ENCODE results near the gene MLXIP.
"Not testable (repeated sequence)": the region's sequence is repeated elsewhere in the genome, so short reads cannot be mapped to it uniquely, and the experiment has no call there.

MLXIP gene

DNA sequence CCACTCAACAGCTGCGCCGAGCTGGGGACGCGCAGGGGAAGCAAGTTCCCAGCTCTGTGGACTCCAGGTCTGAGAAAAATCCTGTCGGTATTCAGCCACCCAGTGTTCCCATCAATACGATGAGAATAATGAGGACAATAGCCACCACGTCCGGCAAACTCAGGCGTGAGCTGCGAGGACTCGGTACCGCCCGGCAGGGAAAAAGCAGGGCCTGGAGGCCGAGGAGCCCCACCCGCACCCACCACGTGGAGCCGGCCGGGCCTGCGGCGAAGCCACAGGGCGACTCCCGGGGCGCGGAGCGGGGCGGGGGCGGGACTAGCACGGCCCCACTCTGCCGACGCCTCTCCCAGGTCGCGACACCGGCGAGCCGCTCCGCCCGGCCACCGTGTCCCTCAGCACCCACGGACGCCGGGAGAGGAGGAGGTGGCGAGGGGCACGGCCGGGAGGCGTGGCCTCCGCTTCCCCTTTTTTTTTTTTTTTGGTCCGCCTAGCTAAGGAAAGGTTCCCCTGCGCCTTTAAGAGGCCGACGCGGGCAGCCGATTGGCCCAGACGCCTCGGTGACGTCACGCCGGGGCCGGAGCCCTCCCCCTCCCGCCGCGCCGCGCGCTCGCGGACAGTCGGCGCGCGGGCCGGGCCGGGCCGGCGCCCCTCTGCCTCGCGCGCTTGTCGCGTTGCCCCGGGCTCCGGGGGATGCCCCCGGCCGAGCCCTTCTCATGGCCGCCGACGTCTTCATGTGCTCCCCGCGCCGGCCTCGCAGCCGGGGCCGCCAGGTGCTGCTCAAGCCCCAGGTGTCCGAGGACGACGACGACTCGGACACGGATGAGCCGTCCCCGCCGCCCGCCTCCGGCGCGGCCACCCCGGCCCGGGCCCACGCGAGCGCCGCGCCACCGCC, at the start of gene MLXIP:
Gene MLXIP (plus strand): TSS at position 616 of the 892 bp plus-strand sequence. CDS start 98 bp downstream, at position 714.
- FAIRE-seq: no peak

GRCh38 chr12:122028905-122029560, 49.5 kb upstream of the MLXIP start:
- no peak for FAIRE-seq

DNA sequence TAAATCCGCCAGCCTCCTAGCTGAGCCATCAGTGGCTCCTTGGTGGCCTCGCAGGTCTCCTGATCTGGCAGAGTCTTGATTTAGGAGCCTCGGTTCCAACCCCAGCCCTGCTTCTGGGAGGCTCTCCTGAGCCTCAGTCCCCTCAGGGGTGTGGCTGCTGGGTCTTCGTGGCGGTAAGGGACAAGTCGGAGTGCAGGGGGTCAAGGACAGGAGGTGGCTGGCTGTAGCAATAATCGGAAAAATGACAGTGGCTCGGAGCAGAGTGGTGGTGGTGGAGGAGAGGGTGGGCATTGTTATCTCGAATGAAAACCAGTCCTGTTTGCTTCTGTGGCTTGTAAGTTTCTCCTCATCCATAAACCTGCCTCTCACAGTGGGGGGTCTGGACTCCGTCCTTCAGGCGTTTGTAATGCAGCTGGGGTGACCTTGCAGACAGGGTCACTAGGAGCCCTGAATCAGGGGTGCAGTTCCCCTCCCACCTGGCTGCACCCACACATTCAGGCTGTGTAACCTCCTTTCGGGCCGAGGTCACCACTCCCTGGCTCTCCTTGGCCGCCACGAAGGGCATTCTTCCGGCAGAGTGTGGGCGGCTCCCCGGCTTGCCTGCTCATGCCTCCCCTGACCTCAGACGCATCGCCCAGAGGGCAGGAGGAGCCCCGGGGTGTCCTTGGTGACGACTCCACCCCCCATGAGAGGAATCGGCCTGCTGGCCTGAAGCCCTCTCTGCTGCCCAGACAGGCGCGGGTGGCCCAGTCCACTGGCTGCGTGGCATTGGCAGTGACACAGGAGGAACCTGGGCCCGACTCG, 48.7 kb upstream of the MLXIP start:
- FAIRE-seq: no peak

DNA sequence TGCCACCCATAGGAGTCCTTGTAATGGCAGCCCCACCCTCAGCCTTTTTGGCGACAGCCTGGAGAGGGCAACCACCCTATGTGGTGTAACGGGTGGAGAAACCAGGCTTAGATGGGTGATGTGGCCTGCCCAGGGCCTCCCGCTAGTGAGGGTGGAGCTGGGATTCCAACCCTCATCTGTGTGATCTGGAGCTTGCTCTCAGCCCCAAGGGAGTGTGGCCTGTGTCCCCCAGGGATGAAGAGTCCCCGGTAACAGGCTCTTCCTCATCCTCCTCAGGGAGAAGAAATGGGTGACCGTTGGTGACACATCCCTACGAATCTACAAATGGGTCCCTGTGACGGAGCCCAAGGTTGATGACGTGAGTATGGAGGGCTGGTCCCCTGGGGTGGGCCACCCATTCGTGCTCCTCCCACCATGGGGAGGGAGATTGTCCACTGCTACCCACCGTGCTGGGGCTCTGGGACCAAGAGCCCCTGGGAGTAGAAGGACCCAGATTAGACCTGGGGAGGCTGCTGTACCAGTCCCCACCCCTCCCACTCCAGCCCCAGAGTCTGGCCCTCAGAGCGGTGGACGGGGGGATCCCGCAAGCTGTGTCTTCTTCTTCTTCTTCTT, 48.0 kb upstream of the MLXIP start:
- no peak for FAIRE-seq

DNA sequence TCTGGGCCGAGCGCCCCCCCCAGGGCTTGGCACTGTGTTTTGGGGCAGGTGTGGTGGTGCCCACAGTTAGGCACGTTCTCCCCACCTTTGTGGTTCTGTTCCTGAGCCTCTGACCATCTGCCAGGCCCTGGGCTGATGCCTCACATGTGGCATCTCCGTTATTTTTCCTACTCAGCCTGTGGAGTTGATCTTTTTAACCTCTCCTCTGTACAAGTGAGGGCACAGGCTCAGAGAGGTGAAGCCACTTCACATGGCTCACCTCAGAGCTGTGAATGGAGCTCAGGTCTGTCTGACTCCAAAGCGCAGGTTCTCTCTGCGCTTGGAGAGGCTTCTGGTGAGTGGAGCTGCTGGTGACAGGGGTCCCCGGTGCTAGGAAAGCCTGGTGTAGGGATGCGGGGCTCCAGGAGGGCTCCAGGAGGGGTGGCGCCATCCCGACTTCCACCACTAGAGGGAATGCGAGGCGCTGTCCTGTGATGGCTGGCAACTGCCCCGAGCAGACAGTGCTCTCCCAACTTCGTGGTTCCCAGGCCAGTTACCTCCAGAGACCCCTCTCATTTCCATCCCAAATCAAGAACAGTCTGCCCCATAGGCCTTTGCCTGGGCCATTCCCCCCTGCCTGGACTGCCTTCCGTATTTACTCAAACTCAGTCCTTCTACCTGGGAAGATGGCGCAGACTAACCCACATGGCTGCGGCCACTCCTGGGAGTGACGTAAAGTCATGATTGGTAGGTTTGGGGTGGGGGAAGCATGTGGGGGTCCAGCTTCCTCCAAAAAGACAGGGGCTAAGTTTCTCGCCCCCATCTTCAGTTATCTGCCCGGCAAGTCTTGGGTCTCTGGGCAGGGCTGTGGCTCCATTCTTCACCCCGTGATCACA, 47.0 kb upstream of the MLXIP start:
- no peak for FAIRE-seq

DNA sequence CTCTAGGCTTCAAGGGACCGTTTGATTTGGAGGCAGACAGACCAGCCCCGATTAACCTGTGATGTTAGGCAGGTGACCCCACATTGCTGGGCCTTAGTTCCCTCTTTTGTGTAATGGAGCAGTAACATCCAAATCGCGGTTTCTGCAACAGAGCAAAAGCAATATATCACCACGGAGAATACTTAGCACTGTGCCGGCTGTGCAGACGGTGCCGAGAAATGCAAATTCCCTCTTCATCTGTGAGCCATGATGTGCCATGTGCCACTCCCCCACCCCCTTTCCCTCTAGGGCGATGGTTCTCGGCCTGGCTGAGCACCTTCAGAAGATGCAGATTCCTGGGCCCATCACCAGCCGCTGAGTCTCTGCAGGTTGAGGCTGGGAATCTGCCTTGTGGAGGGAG, 46.0 kb upstream of the MLXIP start:
- no peak for FAIRE-seq

- no peak for FAIRE-seq
These were observed 43.3 kb upstream of the MLXIP start for GRCh38 chr12:122035292-122035691.

- FAIRE-seq: no peak
These were observed 42.4 kb upstream of the MLXIP start for GRCh38 chr12:122036153-122036552.

GRCh38 chr12:122040579-122041386, 37.8 kb upstream of the MLXIP start:
- no peak for FAIRE-seq

DNA sequence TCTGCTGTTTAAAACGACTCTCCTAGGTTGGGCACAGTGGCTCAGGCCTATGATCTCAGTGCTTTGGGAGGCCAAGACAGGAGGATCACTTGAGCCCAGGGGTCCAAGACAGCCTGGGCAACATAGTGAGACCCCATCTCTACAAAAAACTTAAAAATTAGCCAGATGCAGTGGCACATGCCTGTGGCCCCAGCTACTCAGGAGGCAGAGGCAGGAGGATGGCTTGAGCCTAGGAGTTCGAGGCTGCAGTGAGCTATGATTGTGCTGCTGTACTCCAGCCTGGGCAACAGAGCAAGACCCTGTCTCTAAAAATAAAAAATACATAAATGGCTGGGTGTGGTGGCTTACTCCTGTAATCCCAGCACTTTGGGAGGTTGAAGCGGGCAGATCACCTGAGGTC, 37.1 kb upstream of the MLXIP start:
- not testable (repeated sequence) for FAIRE-seq

- FAIRE-seq: no peak
These were observed 35.6 kb upstream of the MLXIP start for GRCh38 chr12:122042910-122043309.

- FAIRE-seq: no peak
These were observed 35.1 kb upstream of the MLXIP start for GRCh38 chr12:122043476-122043875.

DNA sequence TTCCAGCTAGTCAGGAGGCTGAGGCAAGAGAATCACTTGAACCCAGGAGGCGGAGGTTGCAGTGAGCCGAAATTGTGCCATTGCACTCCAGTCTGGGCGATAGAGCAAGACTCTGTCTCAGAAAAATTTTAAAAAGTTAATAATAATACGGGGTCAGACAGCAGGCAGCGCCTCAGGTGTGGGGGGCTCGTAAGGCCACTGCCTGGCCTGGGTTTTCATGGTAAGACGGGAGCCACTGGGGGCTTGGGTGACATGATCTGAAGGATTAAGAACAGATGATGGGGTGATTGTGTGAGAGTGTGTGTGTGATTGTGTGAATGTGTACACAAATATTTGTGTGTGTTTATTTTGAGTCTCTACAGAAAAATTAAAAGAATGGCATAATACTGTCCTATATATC, 33.3 kb upstream of the MLXIP start:
- no peak for FAIRE-seq

DNA sequence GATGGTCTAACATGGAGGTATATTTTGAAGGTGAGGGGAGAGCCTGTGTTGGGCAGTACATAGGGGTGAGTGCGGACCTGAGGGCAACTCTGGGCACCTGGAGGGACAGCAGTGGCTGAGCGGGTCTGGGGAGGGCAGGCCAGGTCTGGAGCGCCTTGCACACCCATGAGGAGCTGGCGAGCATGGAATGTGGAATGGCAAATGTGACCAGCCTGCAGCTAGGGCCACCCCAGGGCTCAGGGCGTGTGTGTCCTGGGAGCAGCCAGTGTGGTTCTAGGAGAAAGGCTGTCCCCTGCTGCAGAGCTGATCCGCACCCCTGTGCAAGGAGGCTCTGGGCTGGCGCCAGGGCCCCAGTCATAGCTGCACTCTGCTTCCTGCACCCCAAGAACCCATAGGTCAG, 32.4 kb upstream of the MLXIP start:
- FAIRE-seq: no peak

- no peak for FAIRE-seq
These were observed 30.4 kb upstream of the MLXIP start for GRCh38 chr12:122048151-122048550.

DNA sequence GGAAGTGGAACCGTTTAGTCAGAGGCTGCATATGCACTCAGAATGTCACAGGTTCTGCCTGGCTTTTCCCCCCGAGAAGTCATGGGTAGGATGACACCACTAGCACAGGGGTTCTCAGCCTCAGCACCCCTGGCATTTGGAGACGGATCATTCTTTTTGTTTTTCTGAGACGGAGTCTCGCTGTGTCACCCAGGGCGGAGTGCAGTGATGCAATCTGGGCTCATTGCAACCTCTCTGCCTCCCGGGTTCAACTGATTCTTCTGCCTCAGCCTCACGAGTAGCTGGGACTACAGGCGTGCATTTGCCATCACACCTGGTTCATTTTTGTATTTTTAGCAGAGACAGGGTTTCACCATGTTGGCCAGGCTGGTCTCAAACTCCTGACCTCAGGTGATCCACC, 28.7 kb upstream of the MLXIP start:
- no peak for FAIRE-seq

DNA sequence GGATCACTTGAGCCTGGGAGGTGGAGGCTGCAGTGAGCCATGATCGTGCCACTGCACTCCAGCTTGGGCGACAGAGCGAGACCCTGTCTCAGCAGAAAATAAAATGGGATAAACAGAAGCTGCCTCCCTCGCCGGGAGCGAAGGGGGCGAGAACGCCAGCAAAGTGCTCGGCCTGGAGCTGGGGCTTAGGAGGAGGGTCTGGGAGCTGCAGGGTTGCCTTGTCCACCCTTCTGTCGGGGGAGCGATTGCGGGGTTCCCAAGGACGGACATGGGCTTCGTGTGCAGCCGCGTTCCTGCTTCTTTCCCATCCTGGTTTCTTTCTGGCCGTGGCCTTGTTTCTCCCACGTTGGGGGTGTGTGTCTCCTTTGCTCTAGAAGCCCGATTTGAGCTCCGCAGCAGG, 27.9 kb upstream of the MLXIP start:
- no peak for FAIRE-seq

DNA sequence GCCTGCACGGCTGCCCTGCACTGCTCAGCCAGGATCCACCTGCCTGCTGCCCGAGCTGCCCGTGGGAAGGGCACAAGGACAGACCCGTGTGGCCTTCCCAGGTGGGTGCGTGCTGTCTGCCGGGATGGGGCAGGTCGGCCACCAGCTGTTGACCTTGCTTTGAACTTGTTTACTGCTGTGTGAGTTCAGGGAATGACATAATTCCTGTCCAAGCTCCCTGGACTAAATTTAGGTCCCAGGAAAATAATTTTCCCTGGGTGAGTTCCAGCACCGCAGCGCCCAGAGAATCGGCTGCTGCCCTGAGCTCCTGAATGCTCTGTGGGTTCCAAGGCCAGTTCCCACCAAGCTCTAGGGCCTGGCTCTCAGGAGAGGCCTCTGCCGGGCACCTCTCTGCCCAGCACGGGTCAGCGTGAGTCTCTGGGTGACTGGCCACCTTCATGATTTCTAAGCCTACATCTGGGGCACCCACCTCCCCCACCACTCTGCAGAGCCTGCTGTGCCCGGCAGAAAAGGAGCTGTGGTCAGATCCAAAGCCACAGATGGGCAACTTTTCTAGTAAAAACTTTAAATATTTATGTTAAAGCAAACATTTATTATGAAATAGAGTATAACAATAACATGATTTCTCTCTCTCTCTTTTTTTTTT, 27.2 kb upstream of the MLXIP start:
- no peak for FAIRE-seq

DNA sequence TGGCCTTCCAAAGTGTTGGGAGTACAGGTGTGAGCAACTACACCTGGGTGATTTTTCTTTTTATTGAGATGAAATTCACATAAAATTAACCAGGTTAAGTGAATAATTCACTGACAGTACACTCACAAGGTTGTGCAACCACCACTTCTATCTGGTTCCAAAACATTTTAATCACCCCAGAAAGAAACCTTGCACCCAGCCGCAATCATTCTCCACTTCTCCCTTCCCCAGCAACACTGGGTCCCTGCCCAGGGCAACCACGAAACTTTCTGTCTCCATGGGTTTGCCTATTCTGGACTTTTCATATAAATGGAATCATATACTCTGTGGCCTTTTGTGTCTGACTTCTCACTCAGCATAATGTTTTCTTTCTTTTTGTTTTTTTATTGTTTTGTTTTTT, 26.3 kb upstream of the MLXIP start:
- FAIRE-seq: no peak

DNA sequence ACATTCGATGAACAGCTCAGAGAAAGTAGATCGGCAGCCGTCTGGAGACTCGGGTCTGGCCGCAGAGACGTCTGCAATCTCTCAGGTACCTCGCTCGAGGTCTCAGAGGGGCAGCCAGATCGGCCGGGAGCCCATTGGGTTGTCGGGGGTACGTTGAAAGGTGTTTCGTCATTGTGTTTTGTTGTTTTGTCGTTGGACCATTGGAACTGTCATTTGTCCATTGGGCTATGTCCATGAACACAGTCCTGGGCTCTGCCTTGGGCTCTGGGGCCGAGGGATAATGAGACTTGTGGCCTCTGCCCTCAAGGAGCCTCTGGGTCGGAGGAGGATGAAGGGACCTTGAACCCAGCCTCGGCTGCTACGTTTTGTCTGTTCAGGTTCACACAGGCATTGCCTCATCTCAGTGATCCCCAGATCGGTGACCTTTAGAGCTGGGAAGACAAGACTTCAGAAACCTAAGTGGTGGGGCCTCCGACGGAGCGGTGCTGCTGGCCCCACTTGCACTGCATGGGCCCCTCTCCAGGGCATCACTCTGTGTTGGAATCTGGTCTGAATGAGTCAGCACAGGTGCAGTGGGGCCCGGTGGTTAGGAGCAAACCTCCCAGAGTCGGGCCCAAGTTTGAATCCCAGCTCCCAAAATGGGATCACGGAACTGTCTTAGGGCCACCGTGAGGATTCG, 23.6 kb upstream of the MLXIP start:
- FAIRE-seq: no peak

All from A204.1 (cell line).